Mononuclear cell (primary cell): ENCODE measurements around the gene IFNLR1. TPM values are rescaled to one million over a fixed set of nuclear protein-coding genes. Genes with fewer than 3 reads are reported as not detected.

ENCODE experiments used
- H3K27me3 ChIP-seq: 2 replicates; pipeline ENCODE4 v1.6.0; 2011; ENCODE audit warnings: low read length, control low read depth; ENCODE audit not compliant: insufficient read depth
- H3K4me1 ChIP-seq: 2 replicates; pipeline ENCODE4 v1.5.1; 2011; ENCODE audit warnings: mild to moderate bottlenecking, low read length, control low read depth; ENCODE audit not compliant: insufficient read depth
- H3K4me3 ChIP-seq: 2 replicates; pipeline ENCODE4 v1.5.1; 2011; ENCODE audit warnings: mild to moderate bottlenecking, low read length, moderate library complexity
- H3K9me3 ChIP-seq: 2 replicates; pipeline ENCODE4 v1.5.1; 2011; ENCODE audit warnings: low read depth, mild to moderate bottlenecking, control low read depth, low read length
- total RNA-seq: library from RNA; depleted of rRNA; stranded (reverse); fragments of >200 nt; gene quantifications from one replicate; pipeline ENCODE4 v1.2.3, GENCODE V29; 2012

IFNLR1 gene
- total RNA-seq, 1 donor = 1.6 TPM

- no peaks in the 10 kb centered on the region for H3K27me3 ChIP-seq
- no peaks in the 10 kb centered on the region for H3K9me3 ChIP-seq
- H3K4me1 ChIP-seq = no peaks in the 10 kb centered on the region
- H3K4me3 ChIP-seq = no peak overlapping the region
Observed at GRCh38 chr1:24136956-24137539, 50.0 kb downstream of the IFNLR1 start.

GRCh38 chr1:24134376-24134775 is 52.7 kb downstream of the IFNLR1 start:
- Histone ChIP-seq H3K27me3 (no peaks in the 10 kb centered on the region), H3K4me1 (no peaks in the 10 kb centered on the region), H3K4me3 (no peak overlapping the region), H3K9me3 (peaks cover 9% of the 10 kb centered on the region)

GRCh38 chr1:24133819-24134218 is 53.3 kb downstream of the IFNLR1 start:
- Histone ChIP-seq H3K4me1 (no peaks in the 10 kb centered on the region), H3K4me3 (no peak overlapping the region), H3K27me3 (no peaks in the 10 kb centered on the region)

GRCh38 chr1:24130385-24130784 is 56.7 kb downstream of the IFNLR1 start:
- H3K9me3 ChIP-seq = peaks cover 9% of the 10 kb centered on the region
- H3K4me3 ChIP-seq = no peak overlapping the region
- no peaks in the 10 kb centered on the region for H3K4me1 ChIP-seq
- H3K27me3 ChIP-seq = no peaks in the 10 kb centered on the region

More at GRCh38 chr1:24133819-24134218, 53.3 kb downstream of the IFNLR1 start:
- peaks cover 9% of the 10 kb centered on the region for H3K9me3 ChIP-seq

- Histone ChIP-seq H3K9me3 (peaks cover 9% of the 10 kb centered on the region), H3K27me3 (no peaks in the 10 kb centered on the region)
Observed at GRCh38 chr1:24127801-24128363, 59.2 kb downstream of the IFNLR1 start.

GRCh38 chr1:24127134-24127800 is 59.8 kb downstream of the IFNLR1 start:
- Histone ChIP-seq H3K4me3 (no peak overlapping the region), H3K9me3 (peaks cover 9% of the 10 kb centered on the region), H3K4me1 (no peaks in the 10 kb centered on the region), H3K27me3 (no peaks in the 10 kb centered on the region)

More at GRCh38 chr1:24127801-24128363, 59.2 kb downstream of the IFNLR1 start:
- Histone ChIP-seq H3K4me3 (no peak overlapping the region), H3K4me1 (no peaks in the 10 kb centered on the region)

- Histone ChIP-seq H3K4me1 (no peaks in the 10 kb centered on the region), H3K4me3 (no peak overlapping the region), H3K27me3 (no peaks in the 10 kb centered on the region), H3K9me3 (peaks cover 9% of the 10 kb centered on the region)
Observed at GRCh38 chr1:24126672-24127023, 60.4 kb downstream of the IFNLR1 start.

GRCh38 chr1:24126018-24126671 is 60.9 kb downstream of the IFNLR1 start:
- Histone ChIP-seq H3K4me3 (no peak overlapping the region), H3K4me1 (no peaks in the 10 kb centered on the region), H3K27me3 (no peaks in the 10 kb centered on the region), H3K9me3 (peaks cover 4% of the 10 kb centered on the region)

GRCh38 chr1:24125456-24125855 is 61.6 kb downstream of the IFNLR1 start:
- Histone ChIP-seq H3K4me3 (no peak overlapping the region), H3K9me3 (peaks cover 4% of the 10 kb centered on the region), H3K27me3 (no peaks in the 10 kb centered on the region), H3K4me1 (no peaks in the 10 kb centered on the region)

GRCh38 chr1:24124980-24125379 is 62.1 kb downstream of the IFNLR1 start:
- Histone ChIP-seq H3K4me3 (no peak overlapping the region), H3K9me3 (no peaks in the 10 kb centered on the region), H3K27me3 (no peaks in the 10 kb centered on the region), H3K4me1 (no peaks in the 10 kb centered on the region)

GRCh38 chr1:24123611-24124010 is 63.5 kb downstream of the IFNLR1 start:
- Histone ChIP-seq H3K4me1 (no peaks in the 10 kb centered on the region), H3K27me3 (no peaks in the 10 kb centered on the region), H3K4me3 (no peak overlapping the region), H3K9me3 (no peaks in the 10 kb centered on the region)

- Histone ChIP-seq H3K27me3 (no peaks in the 10 kb centered on the region), H3K4me3 (no peak overlapping the region), H3K9me3 (no peaks in the 10 kb centered on the region), H3K4me1 (no peaks in the 10 kb centered on the region)
Observed at GRCh38 chr1:24122776-24123175, 64.3 kb downstream of the IFNLR1 start.

- H3K4me1 ChIP-seq = no peaks in the 10 kb centered on the region
- H3K4me3 ChIP-seq = no peak overlapping the region
- no peaks in the 10 kb centered on the region for H3K9me3 ChIP-seq
- H3K27me3 ChIP-seq = no peaks in the 10 kb centered on the region
Observed at GRCh38 chr1:24121406-24121805, 65.7 kb downstream of the IFNLR1 start.

- Histone ChIP-seq H3K4me1 (no peaks in the 10 kb centered on the region), H3K9me3 (no peaks in the 10 kb centered on the region), H3K4me3 (no peak overlapping the region), H3K27me3 (no peaks in the 10 kb centered on the region)
Observed at GRCh38 chr1:24120965-24121364, 66.1 kb downstream of the IFNLR1 start.
